ENCODE data around the gene HS1BP3. TPM values are rescaled to one million over a fixed set of nuclear protein-coding genes. Genes with fewer than 3 reads are reported as not detected.
A peak's percentile ranks its signal among the peaks of the same experiment; 100 is the strongest.

Gene HS1BP3
- total RNA-seq, 1 donor from 2014 or later, result 16.5 TPM

- Mint-ChIP-seq H3K27ac (peak overlapping the region; percentile 54), H3K4me1 (ENCODE audit: low read depth) (peaks cover 16% of the 10 kb centered on the region), H3K27me3 (no peaks in the 10 kb centered on the region), H3K9me3 (ENCODE audit: low read depth) (no peaks in the 10 kb centered on the region), H3K36me3 (ENCODE audit: insufficient read depth) (no peaks in the 10 kb centered on the region), H3K4me3 (ENCODE audit: low read depth) (no peak overlapping the region)
- no peak for DNase-seq (ENCODE audit: low spot score, unreplicated experiment)
- TF ChIP-seq CTCF (IDR thresholded peaks at IDR 0.05; ENCODE audit: unreplicated experiment), result no peak
Observed at GRCh38 chr2:20579866-20580265, 71.0 kb downstream of the HS1BP3 start.

DNA sequence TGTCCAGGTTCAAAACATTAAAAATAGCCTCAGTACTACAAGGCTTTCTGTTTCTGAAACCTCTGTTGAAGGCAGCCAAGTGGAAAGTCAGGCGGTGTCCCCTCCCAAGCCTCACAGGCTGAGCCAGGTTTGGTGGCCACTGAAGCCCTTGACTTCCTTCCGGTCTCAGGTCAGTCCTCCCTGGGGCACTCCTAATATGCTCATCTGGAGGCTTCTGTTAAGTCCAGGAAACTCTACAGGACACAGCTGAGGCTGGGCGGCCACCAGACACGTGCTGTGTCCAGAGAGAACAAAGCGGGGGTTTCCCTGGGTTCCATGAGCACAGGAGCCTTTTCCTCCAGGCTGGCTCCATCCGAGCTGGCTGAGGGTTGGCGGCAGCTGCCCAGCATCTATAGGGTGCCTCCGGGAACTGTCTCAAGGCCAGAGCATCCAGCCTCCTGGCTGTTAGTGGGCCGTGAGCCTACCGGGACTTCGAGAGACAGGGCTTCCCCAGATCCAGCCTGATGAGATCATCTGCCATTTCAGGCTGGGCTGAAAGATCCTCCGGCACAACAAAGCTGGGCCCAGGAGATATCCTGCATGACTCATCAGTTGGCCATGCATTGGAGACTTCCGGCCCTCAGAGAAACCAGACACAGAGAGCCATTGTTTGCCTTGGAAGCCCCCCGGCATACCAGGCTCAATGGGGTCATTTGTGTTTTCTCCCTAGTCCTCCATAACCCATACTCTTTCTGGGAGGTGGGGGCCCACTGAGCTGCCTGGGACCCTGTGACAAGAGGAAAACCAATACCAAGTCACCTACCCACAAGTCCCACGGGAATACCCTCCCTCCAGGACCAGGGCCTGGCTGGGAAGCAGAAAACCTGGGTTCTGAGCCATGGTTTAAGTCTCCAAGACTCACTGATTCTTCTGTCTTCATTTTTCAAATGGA lies 71.7 kb downstream of the HS1BP3 start:
- Mint-ChIP-seq H3K4me3 (ENCODE audit: low read depth) (no peak overlapping the region), H3K9me3 (ENCODE audit: low read depth) (no peaks in the 10 kb centered on the region), H3K27ac (no peak overlapping the region), H3K36me3 (ENCODE audit: insufficient read depth) (no peaks in the 10 kb centered on the region), H3K27me3 (no peaks in the 10 kb centered on the region), H3K4me1 (ENCODE audit: low read depth) (peaks cover 9% of the 10 kb centered on the region)
- no peak for TF ChIP-seq CTCF (IDR thresholded peaks at IDR 0.05; ENCODE audit: unreplicated experiment)
- DNase-seq (ENCODE audit: low spot score, unreplicated experiment), result no peak

DNA sequence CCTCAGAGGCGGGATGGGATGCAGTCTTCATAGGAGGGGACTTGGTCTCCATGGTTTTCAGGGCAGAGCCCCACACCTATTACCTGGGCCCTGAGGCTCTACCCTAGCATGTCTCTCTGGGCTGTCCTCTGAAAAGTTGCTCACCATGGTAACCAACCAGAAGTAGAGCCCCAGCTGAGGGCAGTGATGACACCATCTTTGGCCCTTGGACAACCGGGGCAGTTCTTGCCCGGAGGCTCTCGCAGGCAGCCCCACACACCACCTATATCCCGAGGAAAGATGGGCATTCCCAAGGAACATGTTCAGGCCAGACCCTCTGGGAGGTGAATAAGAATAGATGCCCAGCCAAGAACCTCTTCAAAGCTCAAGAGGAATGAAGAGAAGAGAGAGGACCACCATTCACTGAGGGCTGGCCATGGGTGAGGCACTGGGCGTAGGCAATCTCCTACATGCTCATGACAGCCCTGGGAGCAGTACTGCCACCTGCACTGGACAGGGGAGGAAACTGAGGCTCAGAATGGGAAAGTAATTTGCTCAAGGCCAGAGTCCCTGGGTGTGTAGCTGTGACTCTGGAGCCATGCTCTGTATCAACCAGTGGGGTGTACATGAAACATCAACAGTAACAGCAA lies 72.5 kb downstream of the HS1BP3 start:
- no peak for DNase-seq (ENCODE audit: low spot score, unreplicated experiment)
- Mint-ChIP-seq H3K27me3 (no peaks in the 10 kb centered on the region), H3K4me1 (ENCODE audit: low read depth) (peaks cover 2% of the 10 kb centered on the region), H3K36me3 (ENCODE audit: insufficient read depth) (no peaks in the 10 kb centered on the region), H3K27ac (no peak overlapping the region), H3K4me3 (ENCODE audit: low read depth) (no peak overlapping the region), H3K9me3 (ENCODE audit: low read depth) (no peaks in the 10 kb centered on the region)
- TF ChIP-seq CTCF (IDR thresholded peaks at IDR 0.05; ENCODE audit: unreplicated experiment), result no peak

- DNase-seq (ENCODE audit: low spot score, unreplicated experiment), result no peak
- no peaks in the 10 kb centered on the region for H3K36me3 Mint-ChIP-seq (ENCODE audit: insufficient read depth)
- no peak overlapping the region for H3K4me3 Mint-ChIP-seq (ENCODE audit: low read depth)
- H3K27ac Mint-ChIP-seq, result no peak overlapping the region
- no peaks in the 10 kb centered on the region for H3K27me3 Mint-ChIP-seq
- H3K9me3 Mint-ChIP-seq (ENCODE audit: low read depth), result no peaks in the 10 kb centered on the region
- TF ChIP-seq CTCF (IDR thresholded peaks at IDR 0.05; ENCODE audit: unreplicated experiment), result no peak
- H3K4me1 Mint-ChIP-seq (ENCODE audit: low read depth), result peaks cover 1% of the 10 kb centered on the region
Observed at GRCh38 chr2:20577495-20578235, 73.2 kb downstream of the HS1BP3 start.

- no peaks in the 10 kb centered on the region for H3K36me3 Mint-ChIP-seq (ENCODE audit: insufficient read depth)
- no peak overlapping the region for H3K4me3 Mint-ChIP-seq (ENCODE audit: low read depth)
- peaks cover 3% of the 10 kb centered on the region for H3K27me3 Mint-ChIP-seq
- no peak for DNase-seq (ENCODE audit: low spot score, unreplicated experiment)
- H3K27ac Mint-ChIP-seq, result no peak overlapping the region
- peaks cover 1% of the 10 kb centered on the region for H3K4me1 Mint-ChIP-seq (ENCODE audit: low read depth)
- H3K9me3 Mint-ChIP-seq (ENCODE audit: low read depth), result no peaks in the 10 kb centered on the region
- TF ChIP-seq CTCF (IDR thresholded peaks at IDR 0.05; ENCODE audit: unreplicated experiment), result no peak
Observed at GRCh38 chr2:20576598-20577115, 74.2 kb downstream of the HS1BP3 start.
